ENCODE data around the gene PARVB.

The PARVB gene

DNA sequence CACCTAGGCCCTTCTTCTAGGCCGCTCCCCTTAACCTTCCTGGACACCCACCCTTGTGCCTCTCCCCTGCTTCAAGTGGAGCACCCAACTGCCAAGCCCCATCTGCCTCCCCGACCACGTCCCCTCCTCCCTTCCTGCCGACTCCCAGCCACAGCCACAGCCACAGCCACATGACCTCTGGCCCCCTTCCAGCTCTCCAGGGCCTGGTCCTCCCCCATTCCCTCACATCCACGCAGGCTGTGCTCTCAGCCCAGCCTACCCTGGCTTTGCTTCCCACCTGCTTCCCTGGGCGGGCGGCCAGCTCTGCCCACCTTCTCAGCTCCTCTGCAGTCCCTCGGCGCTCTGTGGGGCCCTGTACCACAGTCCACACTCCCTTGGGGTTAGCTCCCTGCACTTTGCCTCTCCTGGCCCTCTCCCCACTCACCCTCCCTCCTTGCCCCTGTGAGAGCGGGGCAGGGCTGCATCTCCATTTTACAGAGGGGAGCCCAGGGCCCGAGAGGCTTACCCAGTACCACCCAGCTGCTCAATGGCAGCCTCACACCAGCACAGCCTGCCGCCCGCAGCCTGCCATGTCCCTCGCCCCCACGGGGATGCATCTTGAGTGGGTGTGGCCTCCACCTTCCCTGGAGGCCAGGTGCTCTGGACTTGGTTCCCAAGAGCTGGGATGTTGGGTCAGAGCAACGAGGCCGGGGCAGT is 176.9 kb downstream of the PARVB start:
- no peak for DNase-seq (ENCODE audit: low spot score)

DNA sequence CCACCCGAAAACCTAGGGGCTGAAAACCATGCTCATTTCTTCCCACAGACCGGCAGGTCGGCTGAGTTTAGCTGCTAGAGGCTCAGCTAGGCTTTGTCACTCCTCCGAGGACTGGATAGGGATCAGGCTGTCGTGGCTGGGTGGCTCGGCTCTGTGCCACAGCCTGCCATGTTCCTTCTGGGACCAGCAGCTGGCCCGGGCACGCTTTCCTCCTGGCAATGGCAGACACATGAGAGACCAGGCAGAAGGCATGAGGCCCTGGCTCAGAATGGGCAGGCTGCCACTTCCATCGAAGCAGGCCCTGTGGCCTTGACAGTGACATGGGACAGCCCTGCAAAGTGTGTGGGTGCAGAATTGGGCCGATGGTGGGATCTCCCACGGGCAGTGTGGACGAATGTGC is 177.6 kb downstream of the PARVB start:
- DNase-seq (ENCODE audit: low spot score) = no peak

DNA sequence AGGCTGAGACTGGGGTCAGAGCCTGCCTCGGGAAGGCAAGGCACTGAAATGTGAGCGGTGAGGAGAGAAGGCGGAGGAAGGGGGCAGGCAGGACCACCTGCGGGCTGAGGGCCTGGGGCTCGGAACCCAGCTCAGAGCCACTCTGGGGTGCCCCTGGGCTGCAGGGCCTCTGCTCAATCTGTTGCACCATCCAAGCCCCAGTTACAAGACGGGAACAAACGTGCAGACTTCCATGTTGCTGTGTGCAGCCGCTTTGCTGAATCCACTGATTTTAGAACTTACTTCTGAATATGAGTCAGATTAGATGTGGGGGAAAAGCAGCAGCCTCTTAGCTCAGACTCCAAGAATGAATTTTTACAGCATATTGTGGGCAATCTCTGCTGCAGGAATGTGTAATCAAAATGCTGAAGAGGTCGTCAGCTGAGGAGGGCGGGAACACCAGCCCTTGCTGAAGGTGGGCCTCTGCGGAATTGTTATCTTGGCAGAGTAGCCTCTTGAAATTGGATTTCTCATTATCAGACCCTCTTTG is 178.2 kb downstream of the PARVB start:
- DNase-seq (ENCODE audit: low spot score) = no peak

DNA sequence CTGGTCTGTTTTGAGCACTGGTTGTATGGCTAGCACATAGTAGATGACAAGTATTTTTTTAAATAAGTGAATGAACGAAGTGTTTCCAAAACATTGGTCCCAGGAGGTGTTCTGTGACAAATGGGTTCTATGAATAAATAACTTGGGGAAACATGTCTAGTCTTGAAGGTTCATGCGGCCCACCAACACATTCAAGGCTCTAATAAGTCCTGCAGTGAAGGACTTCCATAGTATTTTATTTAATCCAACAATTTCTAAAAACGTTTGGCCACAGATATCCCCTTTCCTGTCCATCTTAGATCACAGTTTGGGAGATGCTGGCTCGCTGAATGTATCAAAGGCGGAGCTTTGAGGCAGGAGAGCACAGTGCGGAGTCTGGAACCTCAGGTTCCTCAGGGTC is 179.1 kb downstream of the PARVB start:
- DNase-seq (ENCODE audit: low spot score) = no peak

DNA sequence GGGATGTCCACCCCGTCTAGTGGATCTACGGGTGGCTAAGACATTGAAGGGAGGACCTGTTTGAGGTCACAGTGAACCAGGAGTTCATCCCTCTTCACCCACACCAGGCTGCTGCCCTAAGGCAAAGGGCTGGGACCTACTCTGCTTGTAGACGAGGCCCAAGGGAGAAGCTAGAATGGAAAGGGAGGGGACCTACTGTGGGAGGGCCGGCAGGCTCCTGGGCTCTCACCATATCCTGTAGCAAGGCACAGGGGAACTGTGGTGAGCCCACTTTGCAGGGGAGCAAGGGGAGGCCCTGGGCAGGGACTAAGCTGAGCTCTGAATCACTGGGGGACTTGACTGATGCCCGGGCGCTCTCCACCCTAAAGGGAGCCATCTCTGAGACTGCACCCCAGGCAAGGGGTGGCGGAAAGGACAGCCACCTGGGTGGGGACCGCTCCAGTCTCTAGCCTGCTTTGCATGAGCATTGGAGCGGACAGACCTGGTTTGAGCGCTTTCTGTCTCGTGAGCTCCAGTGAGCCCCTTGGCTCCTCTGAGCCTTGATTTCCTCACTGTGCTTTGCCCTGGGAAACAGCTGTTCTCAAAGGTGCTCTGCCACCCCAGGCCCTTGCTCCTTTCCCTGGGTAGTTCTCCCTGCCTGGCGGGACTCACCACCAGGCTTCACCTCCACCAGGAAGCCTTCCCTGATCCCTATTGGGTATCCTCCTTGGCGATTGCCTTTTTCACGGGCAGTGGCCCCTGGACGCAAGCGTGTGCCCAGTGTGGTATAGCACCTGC is 180.8 kb downstream of the PARVB start:
- DNase-seq (ENCODE audit: low spot score) = no peak

DNA sequence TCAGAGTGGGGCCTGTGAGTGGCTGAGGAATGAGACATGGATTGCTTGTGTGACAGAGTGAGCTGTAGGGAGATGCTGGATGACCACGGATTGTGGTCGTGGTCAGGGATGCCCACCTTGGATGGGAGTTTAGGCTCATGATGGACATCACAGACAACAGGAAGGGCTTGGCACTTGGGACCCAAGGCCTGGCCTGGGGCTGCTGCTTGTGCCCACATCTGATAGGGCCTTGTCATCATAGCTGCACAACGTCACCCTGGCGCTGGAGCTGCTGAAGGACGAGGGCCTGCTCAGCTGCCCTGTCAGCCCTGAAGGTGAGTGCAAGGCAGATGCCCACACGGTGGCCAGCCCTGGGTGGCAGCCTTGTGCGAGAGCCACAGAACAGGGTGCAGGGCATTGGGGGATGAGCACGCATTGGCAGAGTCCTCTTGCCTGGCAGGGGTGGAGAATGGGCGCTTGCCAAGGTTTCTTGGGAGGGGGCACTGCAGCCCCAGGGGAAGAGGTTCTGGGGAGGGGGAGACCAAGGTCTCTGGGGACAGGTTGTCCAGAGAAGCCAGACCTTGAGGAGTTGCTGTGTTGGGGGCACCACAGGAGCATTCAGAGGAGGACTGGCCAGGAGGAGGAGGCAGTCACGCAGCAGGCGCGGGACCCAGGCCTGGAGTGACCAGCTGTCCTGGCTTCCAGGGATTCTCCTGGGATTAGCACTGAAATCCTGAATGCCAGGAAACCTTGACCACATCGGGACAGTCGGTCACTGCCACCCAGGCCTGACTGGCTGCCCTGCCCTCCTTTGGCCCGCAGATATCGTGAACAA is 181.6 kb downstream of the PARVB start:
- no peak for DNase-seq (ENCODE audit: low spot score)

DNA sequence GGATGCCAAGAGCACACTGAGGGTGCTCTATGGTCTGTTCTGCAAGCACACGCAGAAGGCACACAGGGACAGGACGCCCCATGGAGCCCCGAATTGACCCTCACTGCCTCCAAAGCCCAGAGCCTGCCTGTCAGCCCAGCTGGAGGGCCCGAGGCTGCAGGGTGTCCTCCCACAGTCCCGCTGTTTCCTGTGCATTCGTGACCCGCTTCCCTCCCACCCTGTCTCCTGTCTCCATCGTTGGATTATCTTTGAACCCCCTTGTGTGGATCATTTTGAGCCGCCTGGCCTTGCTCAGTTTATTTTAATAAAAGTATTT is 182.2 kb downstream of the PARVB start:
- no peak for DNase-seq (ENCODE audit: low spot score)

DNA sequence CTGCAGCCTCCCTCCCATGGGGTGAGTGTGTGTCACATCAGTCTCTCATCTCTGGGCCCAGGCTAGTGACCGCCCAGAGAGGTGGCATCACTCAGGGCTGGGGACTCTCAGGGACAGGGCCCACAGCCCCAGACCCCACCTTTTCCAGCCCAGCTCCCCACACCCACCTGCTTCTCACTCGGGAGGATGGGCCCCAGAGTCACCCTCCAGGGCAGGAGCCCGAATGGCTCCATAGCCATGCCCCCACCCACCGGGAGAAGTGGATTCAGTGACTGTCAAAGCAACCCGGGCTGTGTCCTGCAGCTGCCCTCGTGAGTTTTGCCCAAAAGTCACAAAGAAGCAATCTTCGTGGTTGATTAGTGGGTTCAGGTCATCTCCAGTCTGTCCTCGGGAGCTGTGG is 182.6 kb downstream of the PARVB start:
- no peak for DNase-seq (ENCODE audit: low spot score)

DNA sequence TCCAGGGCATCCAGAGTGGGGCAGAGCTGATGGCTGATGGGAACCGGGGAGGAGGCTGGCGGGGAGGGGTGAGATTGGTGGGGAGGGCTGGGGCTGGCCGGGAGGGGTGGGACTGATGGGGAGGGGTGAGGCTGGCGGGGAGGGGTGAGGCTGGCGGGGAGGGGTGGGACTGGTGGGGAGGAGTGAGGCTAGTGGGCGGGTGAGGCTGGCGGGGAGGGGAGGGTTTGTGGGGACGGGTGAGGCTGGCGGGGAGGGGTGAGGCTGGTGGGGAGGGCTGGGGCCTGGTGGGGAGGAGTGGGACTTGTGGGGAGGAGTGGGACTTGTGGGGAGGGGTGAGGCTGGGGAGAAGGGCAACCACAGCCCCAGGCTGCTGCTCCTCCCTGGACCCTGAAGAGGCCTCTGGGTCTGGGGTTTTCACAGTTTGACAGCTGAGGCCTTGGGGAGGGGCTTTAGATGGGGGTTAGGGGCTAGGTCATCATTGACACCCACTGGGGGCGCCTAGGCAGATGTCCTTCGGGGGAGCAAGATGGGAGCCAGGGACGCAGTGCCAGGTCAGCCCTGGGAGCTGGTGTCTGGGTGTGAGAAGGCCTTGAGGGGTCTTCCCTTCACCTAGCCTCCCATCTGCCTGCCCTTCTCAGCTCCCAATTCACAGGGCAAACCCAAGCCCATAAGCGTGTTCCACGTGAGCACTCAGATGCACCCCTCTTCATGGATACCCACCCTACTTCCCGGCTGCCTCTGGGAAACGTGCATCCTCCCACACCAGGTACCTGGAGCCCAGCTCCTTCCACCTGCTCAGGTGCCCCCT is 183.3 kb downstream of the PARVB start:
- DNase-seq (ENCODE audit: low spot score) = no peak

DNA sequence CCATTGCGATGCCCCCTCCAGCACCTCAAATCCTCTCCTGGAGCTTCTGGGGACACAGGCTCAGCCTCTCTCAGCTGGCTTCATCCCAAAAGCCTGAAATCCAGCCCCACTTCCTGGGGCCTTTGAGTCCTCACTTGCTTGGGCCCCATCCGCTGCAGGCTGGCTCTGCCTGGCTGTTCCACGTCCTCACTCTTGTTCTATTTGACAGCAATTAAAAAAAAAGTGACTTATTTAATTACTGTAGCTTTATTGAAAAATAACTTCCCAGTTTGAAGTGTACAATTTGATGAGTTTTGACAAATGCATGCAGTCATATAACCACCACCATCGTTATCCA is 183.8 kb downstream of the PARVB start:
- DNase-seq (ENCODE audit: low spot score) = no peak

DNA sequence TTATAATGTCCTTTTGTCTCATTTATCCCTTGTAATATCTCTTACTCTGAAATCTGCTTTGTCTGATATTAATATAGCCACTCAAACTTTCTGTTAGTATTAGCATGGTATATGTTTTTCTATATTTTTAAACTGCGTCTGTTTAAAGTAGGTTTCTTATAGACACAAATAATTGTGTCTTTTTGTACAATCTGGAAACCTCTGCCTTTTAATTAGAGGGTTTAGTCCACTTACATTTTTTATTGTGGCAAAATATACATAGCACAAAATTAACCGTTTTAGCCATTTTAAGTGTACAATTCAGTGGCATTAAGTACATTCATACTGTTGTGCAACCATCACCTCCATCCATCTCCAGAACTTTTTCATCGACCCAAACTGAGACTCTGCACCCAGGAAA is 185.2 kb downstream of the PARVB start:
- no peak for DNase-seq (ENCODE audit: low spot score)

DNA sequence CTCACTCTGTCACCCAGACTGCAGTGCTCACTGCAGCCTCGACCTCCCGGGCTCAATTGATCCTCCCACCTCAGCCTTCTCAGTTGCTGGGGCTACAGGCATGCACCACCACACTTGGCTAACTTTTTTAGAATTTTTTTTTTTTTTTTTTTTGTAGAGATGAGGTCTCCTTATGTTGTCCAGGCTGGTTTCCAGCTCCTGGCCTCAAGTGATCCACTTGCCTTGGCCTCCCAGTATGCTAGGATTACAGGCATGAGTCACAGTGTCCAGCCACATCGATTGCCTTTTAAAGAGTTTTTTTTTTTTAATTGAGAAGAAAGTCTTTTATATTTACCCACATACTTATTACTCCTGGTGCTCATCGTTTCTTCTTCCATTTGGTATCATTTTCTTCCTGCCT is 186.6 kb downstream of the PARVB start:
- no peak for DNase-seq (ENCODE audit: low spot score)

DNA sequence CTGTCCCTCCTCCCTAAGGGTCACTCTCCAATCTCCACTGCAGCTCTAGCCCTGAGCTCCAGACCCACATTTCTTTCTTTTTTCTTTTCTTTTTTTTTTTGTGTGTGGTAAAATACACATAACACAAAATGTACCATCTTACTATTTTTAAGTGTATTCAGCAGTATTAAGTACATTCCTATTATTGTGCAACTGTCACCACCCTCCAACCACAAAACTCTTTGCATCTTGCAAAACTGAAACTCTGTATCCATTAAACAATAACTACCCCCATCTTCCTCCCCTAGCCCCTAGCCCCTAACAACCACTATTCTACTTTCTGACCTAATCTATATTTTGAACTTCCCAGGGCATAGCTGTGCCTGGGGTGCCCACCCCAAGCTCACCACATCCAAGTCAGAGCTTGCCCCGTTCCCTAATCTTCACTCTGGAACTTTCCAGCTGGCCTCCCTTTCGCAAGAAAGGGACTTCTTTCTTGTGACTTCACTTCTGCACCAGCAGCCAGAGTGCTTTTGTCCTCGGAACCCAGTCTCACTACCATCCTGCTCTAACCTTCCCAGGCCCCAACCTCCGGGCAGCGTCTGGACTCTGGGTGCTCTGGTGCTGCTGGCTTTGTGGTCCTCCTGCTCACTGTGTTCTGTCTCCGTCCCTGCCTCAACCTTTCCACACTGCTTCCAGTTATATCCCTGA is 187.3 kb downstream of the PARVB start:
- no peak for DNase-seq (ENCODE audit: low spot score)

DNA sequence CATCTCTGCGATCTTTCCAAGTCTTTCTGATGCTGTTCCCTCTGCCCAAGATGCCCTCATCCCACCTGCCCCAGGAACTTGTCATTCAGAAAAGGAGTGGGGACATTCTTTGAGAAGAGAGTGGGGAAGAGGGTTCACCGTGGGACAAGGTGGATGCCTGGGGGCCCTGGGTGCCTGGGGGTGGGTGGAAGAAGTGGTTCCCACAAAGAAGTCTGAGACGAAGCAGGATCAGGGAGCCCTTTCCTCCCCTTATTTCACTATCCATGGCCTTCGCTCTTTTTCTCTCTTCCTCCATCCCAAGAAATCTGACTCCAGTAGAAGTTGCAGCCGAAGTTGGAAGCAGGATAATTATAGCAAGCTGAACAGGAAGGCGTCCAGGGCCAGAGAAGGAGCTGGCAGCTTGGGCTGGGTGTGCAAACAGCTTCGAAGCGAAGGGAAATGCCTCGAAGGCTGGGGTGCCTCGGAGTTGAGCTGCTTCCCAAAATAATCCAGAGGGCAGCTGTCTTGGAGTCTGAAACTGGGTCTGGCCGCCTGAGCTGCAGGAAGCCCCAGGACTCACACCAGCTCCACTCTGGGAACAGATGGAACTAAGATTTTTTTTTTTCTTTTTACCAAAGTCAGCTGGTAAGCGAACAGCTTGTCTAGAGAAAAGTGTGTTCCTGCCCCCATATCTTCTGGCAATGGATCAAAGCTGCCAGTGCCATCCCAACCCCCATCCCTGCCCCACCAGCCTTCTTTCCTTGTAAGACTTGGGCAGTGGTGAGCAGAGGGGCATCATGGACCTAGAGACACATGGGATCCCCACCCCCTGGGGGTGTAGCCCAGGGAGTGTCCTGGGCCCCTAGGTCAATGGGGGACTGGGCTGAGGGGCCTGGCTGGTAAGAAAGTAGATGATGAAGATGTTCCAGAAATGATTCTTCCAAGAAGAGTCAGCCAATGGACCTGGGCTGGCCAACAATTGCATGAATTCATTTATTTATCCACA is 188.1 kb downstream of the PARVB start:
- DNase-seq (ENCODE audit: low spot score) = no peak

DNA sequence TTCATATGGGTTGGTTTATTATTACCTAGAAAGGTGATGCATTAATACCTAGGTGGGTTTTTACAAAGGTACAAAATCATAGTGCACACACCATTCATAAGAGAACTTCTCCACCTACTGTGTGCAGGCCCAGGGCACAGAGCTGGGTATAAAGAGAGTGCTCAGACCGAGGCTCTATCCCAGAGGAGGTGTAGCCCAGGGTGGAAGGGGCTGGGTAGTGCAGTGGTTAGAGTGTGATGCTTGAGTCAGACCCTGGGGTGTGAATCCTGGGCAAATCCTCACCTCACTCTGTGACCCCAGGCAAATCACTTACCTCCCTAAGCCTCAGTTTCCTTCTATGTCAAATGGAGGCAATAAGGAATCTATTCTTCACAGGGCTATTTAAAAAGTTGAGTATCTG is 188.8 kb downstream of the PARVB start:
- no peak for DNase-seq (ENCODE audit: low spot score)

DNA sequence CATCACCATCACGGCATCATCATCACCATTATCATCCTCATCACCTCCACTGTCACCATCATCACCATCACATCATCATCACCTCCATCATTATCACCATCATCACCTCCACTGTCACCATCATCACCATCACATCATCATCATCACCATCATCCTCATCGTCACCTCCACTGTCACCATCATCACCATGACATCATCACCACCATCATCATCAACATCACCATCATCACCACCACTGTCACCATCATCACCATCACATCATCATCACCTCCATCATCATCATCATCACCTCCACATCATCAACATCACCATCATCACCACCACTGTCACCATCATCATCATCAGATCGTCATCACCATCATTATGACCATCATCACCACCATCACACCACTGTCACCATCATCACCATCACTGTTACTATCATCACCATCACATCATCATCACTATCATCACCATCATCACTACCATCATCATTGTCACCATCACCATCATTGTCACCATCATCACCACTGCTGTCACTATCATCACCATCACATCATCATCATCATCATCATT is 189.5 kb downstream of the PARVB start:
- DNase-seq (ENCODE audit: low spot score) = no peak

DNA sequence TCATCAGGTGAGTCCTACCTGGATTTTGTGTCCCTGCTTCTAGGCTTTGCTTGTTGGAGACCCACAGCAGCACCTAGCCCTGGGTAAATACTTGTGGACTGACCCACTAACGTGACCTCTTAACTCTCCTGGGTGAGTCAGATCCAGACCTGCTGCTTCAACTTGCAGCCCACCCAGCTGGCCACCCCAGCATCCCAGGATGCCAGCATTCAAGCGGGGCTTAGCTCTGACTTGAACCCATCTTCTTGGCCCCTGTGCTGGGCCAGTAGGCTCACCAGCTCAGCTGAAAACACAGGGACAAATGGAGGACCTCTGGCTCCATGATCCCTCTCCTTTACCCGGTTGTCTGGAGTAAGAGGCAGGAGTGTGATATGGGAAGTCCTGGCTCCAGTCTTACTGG is 190.1 kb downstream of the PARVB start:
- DNase-seq (ENCODE audit: low spot score) = no peak

DNA sequence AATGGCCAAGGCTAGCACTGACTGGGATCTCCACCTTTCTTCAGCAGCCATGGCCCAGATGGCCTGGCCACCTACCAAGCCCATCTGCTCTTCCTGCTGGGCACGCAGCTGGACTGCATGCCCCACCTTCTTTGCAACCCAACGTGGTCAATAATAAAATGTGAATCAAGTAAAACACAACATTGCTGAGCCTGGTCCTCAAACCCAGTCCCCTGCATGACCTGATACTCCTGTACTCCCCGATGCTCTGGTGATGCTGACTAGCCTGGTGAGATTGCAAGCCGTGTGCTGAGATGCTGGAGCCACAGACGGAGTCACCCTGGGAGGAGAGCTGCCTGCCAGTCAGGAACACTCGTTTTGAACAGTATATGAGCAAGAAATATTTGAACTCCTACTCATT is 190.7 kb downstream of the PARVB start:
- no peak for DNase-seq (ENCODE audit: low spot score)

DNA sequence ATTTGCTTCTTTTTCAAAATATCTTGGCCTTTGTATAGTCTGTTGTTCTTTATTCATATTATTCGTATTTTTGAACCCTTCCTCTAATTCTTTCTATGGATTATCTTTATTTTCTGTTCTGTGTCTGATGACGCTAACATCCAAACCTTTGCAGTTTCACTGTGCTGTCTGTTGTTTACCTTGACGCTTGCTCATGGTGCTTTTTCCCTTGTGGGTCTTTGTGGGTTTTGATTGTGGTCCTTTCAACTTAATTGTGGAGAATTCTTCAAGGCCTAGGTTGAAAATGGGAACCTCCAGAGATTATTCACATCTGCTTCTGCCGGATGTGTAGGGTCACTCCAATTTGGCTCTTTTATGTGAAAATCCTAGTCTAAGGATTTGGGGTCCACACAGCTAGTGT is 191.2 kb downstream of the PARVB start:
- no peak for DNase-seq (ENCODE audit: low spot score)

DNA sequence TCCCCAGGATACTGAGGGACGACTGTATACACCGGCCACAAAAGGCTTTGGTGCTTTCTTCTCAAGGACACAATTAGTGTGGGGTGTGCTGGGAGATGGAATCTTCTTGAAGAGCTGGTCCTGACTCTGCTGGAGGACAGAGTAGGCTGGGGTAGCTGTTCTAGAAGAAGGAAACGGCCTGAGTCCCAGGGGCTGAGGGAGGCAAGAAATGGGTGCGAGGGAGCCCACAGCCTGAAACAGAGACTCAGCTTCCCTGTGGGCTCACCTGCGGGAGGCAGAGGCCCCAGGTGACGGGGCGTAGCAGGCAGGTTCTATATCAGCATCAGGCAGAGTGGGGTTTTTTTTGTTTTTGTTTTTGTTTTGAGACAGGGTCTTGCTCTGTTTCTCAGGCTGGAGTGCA is 193.2 kb downstream of the PARVB start:
- no peak for DNase-seq (ENCODE audit: low spot score)
